ENCODE results near the gene COL26A1. TPM values are rescaled to one million over a fixed set of nuclear protein-coding genes. Genes with fewer than 3 reads are reported as not detected.
"Not testable (repeated sequence)": the region's sequence is repeated elsewhere in the genome, so short reads cannot be mapped to it uniquely, and the experiment has no call there.

COL26A1 gene
- total and polyA plus RNA-seq, 4 donors = 0.05 to 4.7 (median 0.28) TPM

- Histone ChIP-seq H3K4me3 (no peak overlapping the region), H3K36me3 (ENCODE audit: control insufficient read depth in 4 of 4, insufficient read depth in 4 of 4, low read length in 4 of 4) (no peaks in the 10 kb centered on the region), H3K27me3 (ENCODE audit: control insufficient read depth in 3 of 3, insufficient read depth in 3 of 3, low read length in 2 of 3) (no peaks in the 10 kb centered on the region), H3K9ac (ENCODE audit: insufficient read depth in 1 of 2, low read length in 2 of 2) (no peak overlapping the region), H3K9me3 (ENCODE audit: control insufficient read depth in 4 of 4, insufficient read depth in 3 of 4, low read length in 3 of 4) (no peaks in the 10 kb centered on the region), H3K4me1 (ENCODE audit: control insufficient read depth in 5 of 5, insufficient read depth in 5 of 5, low read length in 5 of 5) (no peaks in the 10 kb centered on the region), H3K27ac (ENCODE audit: low read depth in 1 of 2, low read length in 1 of 2) (no peak overlapping the region)
- TF ChIP-seq CTCF (IDR thresholded peaks at IDR 0.05; ENCODE audit: control extremely low read depth, extremely low read depth) = no peak
- WGBS, 2 donors = 78% methylated on average over 8 of the region's 8 CpGs
- no peak for DNase-seq
- no peak for ATAC-seq (ENCODE audit: insufficient read depth, low FRiP score)
Observed at GRCh38 chr7:101496017-101496416, 133.3 kb downstream of the COL26A1 start.

DNA sequence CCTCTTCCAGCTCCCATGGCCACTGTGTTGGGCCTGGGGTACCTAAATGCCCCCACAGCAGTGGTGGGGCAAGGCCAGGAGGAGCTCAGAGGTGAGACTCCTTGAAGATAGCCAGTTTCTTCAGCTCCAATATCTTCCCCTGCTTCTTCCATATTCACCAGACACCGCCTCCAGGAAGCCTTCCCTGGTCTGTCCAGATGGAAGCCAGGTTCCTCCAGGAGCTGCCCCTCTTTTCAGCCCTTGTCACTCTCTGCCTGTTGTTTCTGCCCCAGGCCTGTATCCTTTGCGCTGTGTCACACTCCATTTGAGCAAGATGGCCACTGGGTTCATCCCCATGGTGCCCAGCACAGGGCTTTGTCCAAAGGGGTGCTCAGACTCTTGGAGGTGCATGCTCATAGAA is 138.7 kb downstream of the COL26A1 start:
- 98 to 100% methylated on average over 2 of the region's 2 CpGs for WGBS, 2 donors
- Histone ChIP-seq H3K9me3 (ENCODE audit: control insufficient read depth in 4 of 4, insufficient read depth in 3 of 4, low read length in 3 of 4) (no peaks in the 10 kb centered on the region), H3K4me1 (ENCODE audit: control insufficient read depth in 5 of 5, insufficient read depth in 5 of 5, low read length in 5 of 5) (peaks cover 0 to 2% (median 0%) of the 10 kb centered on the region in 5 donors), H3K36me3 (ENCODE audit: control insufficient read depth in 4 of 4, insufficient read depth in 4 of 4, low read length in 4 of 4) (no peaks in the 10 kb centered on the region), H3K27me3 (ENCODE audit: control insufficient read depth in 3 of 3, insufficient read depth in 3 of 3, low read length in 2 of 3) (no peaks in the 10 kb centered on the region), H3K9ac (ENCODE audit: insufficient read depth in 1 of 2, low read length in 2 of 2) (no peak overlapping the region), H3K27ac (ENCODE audit: low read depth in 1 of 2, low read length in 1 of 2) (no peak overlapping the region), H3K4me3 (no peak overlapping the region)
- TF ChIP-seq CTCF (IDR thresholded peaks at IDR 0.05; ENCODE audit: control extremely low read depth, extremely low read depth) = no peak
- DNase-seq = no peak
- no peak for ATAC-seq (ENCODE audit: insufficient read depth, low FRiP score)

GRCh38 chr7:101502466-101503098 is 139.9 kb downstream of the COL26A1 start:
- Histone ChIP-seq H3K36me3 (ENCODE audit: control insufficient read depth in 4 of 4, insufficient read depth in 4 of 4, low read length in 4 of 4) (no peaks in the 10 kb centered on the region), H3K4me1 (ENCODE audit: control insufficient read depth in 5 of 5, insufficient read depth in 5 of 5, low read length in 5 of 5) (peaks cover 0 to 7% (median 0%) of the 10 kb centered on the region in 5 donors), H3K4me3 (no peak overlapping the region), H3K27me3 (ENCODE audit: control insufficient read depth in 3 of 3, insufficient read depth in 3 of 3, low read length in 2 of 3) (no peaks in the 10 kb centered on the region), H3K9ac (ENCODE audit: insufficient read depth in 1 of 2, low read length in 2 of 2) (no peak overlapping the region), H3K27ac (ENCODE audit: low read depth in 1 of 2, low read length in 1 of 2) (no peak overlapping the region), H3K9me3 (ENCODE audit: control insufficient read depth in 4 of 4, insufficient read depth in 3 of 4, low read length in 3 of 4) (no peaks in the 10 kb centered on the region)
- no peak for TF ChIP-seq CTCF (IDR thresholded peaks at IDR 0.05; ENCODE audit: control extremely low read depth, extremely low read depth)
- DNase-seq = no peak
- WGBS, 2 donors = 89 to 95% methylated on average over 9 of the region's 9 CpGs
- no peak for ATAC-seq (ENCODE audit: insufficient read depth, low FRiP score)

- 91 to 96% methylated on average over 7 of the region's 7 CpGs for WGBS, 2 donors
- H3K9me3 ChIP-seq (ENCODE audit: control insufficient read depth in 4 of 4, insufficient read depth in 3 of 4, low read length in 3 of 4); H3K4me1 ChIP-seq (ENCODE audit: control insufficient read depth in 5 of 5, insufficient read depth in 5 of 5, low read length in 5 of 5); ATAC-seq (ENCODE audit: insufficient read depth, low FRiP score); H3K4me3 ChIP-seq; H3K27me3 ChIP-seq (ENCODE audit: control insufficient read depth in 3 of 3, insufficient read depth in 3 of 3, low read length in 2 of 3); H3K27ac ChIP-seq (ENCODE audit: low read depth in 1 of 2, low read length in 1 of 2); H3K9ac ChIP-seq (ENCODE audit: insufficient read depth in 1 of 2, low read length in 2 of 2); DNase-seq; H3K36me3 ChIP-seq (ENCODE audit: control insufficient read depth in 4 of 4, insufficient read depth in 4 of 4, low read length in 4 of 4): not testable (repeated sequence)
Observed at GRCh38 chr7:101505510-101505909, 142.8 kb downstream of the COL26A1 start.
